Osteocyte (in vitro differentiated cells): ENCODE measurements around the gene DCTN4. TPM values are rescaled to one million over a fixed set of nuclear protein-coding genes. Genes with fewer than 3 reads are reported as not detected.

ENCODE experiments used
- DNase-seq: peaks from one replicate; pipeline ENCODE4 v3.0.0; 2021; ENCODE audit warnings: mixed read lengths; ENCODE audit not compliant: unreplicated experiment; ENCODE audit errors: extremely low spot score
- H3K27ac Mint-ChIP-seq: one replicate; pipeline ENCODE4 v1.8.0; 2021; ENCODE audit warnings: mild to moderate bottlenecking, mixed read lengths; ENCODE audit not compliant: unreplicated experiment
- H3K27me3 Mint-ChIP-seq: one replicate; pipeline ENCODE4 v1.8.0; 2021; ENCODE audit warnings: mixed read lengths; ENCODE audit not compliant: unreplicated experiment
- H3K36me3 Mint-ChIP-seq: one replicate; pipeline ENCODE4 v1.8.0; 2021; ENCODE audit warnings: mixed read lengths; ENCODE audit not compliant: unreplicated experiment
- H3K4me1 Mint-ChIP-seq: one replicate; pipeline ENCODE4 v1.8.0; 2021; ENCODE audit warnings: mixed read lengths; ENCODE audit not compliant: unreplicated experiment
- H3K4me3 Mint-ChIP-seq: one replicate; pipeline ENCODE4 v1.8.0; 2021; ENCODE audit warnings: mild to moderate bottlenecking, moderate library complexity, mixed read lengths; ENCODE audit not compliant: unreplicated experiment
- H3K9me3 Mint-ChIP-seq: one replicate; pipeline ENCODE4 v1.8.0; 2021; ENCODE audit warnings: mixed read lengths; ENCODE audit not compliant: unreplicated experiment
- total RNA-seq: library from RNA; stranded (reverse); gene quantifications from 2 replicates; pipeline ENCODE4 v1.2.1, GENCODE V29; 2021
- TF ChIP-seq, protein P1 (sequence below): fragments of 200-600 bp; sonication (generic); IDR thresholded peaks from 2 replicates; pipeline ENCODE4 v1.5.0; 2021; ENCODE audit warnings: antibody characterized with exemption, mild to moderate bottlenecking, moderate library complexity

The DCTN4 gene
- total RNA-seq, 1 donor from 2014 or later, result 62.0 TPM

GRCh38 chr5:150706776-150707390 is 51.9 kb downstream of the DCTN4 start:
- TF ChIP-seq, protein P1, sequence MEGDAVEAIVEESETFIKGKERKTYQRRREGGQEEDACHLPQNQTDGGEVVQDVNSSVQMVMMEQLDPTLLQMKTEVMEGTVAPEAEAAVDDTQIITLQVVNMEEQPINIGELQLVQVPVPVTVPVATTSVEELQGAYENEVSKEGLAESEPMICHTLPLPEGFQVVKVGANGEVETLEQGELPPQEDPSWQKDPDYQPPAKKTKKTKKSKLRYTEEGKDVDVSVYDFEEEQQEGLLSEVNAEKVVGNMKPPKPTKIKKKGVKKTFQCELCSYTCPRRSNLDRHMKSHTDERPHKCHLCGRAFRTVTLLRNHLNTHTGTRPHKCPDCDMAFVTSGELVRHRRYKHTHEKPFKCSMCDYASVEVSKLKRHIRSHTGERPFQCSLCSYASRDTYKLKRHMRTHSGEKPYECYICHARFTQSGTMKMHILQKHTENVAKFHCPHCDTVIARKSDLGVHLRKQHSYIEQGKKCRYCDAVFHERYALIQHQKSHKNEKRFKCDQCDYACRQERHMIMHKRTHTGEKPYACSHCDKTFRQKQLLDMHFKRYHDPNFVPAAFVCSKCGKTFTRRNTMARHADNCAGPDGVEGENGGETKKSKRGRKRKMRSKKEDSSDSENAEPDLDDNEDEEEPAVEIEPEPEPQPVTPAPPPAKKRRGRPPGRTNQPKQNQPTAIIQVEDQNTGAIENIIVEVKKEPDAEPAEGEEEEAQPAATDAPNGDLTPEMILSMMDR, result no peak
- H3K4me3 Mint-ChIP-seq, result no peak overlapping the region
- peaks cover 25% of the 10 kb centered on the region for H3K36me3 Mint-ChIP-seq
- no peak for DNase-seq
- no peaks in the 10 kb centered on the region for H3K27me3 Mint-ChIP-seq
- H3K27ac Mint-ChIP-seq, result peak overlapping the region; percentile 5
- H3K9me3 Mint-ChIP-seq, result no peaks in the 10 kb centered on the region
- H3K4me1 Mint-ChIP-seq, result peaks cover 2% of the 10 kb centered on the region

DNA sequence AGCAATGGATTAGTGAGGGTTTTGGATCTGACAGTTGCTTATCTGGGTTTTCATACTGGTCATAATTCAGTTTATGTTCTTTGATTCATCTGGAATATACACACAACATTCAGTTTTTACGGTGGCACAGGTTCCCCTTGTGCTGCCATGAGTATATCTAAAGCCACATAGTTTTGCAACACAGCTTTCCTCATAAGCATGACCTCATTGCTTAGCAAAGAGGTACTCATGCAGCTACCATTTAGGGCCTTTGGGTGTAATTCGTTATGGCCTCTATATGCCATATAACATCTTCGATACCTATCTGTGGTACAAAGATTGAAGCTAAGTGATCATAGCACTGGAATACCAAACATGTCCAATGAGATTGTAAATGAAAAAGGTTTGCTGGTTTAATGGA is 55.1 kb downstream of the DCTN4 start:
- TF ChIP-seq, protein P1, result no peak
- Mint-ChIP-seq H3K4me3 (no peak overlapping the region), H3K4me1 (peaks cover 8% of the 10 kb centered on the region), H3K27ac (no peak overlapping the region), H3K27me3 (no peaks in the 10 kb centered on the region), H3K36me3 (peaks cover 12% of the 10 kb centered on the region), H3K9me3 (no peaks in the 10 kb centered on the region)
- DNase-seq, result no peak

GRCh38 chr5:150700594-150701377 is 58.0 kb downstream of the DCTN4 start, which contains the start of gene RBM22:
Gene RBM22, minus strand, starts transcription at chr5:150701062. Its CDS starts 77 bp downstream, at chr5:150700985.
- TF ChIP-seq, protein P1, result peak; percentile 79
- peaks cover 16% of the 10 kb centered on the region for H3K36me3 Mint-ChIP-seq
- no peaks in the 10 kb centered on the region for H3K9me3 Mint-ChIP-seq

DNA sequence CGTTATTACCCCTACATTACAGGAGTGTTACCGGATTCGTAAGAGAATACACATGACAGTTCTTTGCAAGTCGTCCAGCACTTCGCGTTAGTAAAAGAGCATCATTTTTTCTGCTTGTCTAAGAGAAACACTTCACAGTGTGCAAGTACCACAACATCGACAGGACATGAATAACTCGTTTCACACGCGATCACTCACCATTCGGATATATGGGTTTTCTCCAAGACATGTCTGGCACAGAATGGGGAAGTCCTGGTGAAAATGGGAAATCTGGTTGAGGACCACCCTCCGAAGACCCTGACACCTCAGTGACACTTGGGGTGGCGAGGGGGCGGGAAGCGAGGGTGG is 58.6 kb downstream of the DCTN4 start:
- peaks cover 10% of the 10 kb centered on the region for H3K4me1 Mint-ChIP-seq
- DNase-seq, result no peak

More at GRCh38 chr5:150700594-150701377, 58.0 kb downstream of the DCTN4 start, which contains the start of gene RBM22:
- Mint-ChIP-seq H3K4me1 (peaks cover 10% of the 10 kb centered on the region), H3K27me3 (no peaks in the 10 kb centered on the region), H3K4me3 (no peak within 1 kb of the TSS), H3K27ac (no peak within 1 kb of the TSS)
- peak; percentile 96 for DNase-seq

More for the DNA sequence above, 58.6 kb downstream of the DCTN4 start:
- Mint-ChIP-seq H3K27me3 (no peaks in the 10 kb centered on the region), H3K36me3 (peaks cover 21% of the 10 kb centered on the region), H3K9me3 (no peaks in the 10 kb centered on the region), H3K27ac (no peak overlapping the region), H3K4me3 (no peak overlapping the region)
- TF ChIP-seq, protein P1, result no peak
